Activated naive CD4-positive, alpha-beta T cell treated with anti-CD3 and anti-CD28 coated beads for 36 hours (primary cell): ENCODE data around the gene ANKRD9. TPM values are rescaled to one million over a fixed set of nuclear protein-coding genes. Genes with fewer than 3 reads are reported as not detected.

Source experiments
- CTCF ChIA-PET: fragments of 350-600 bp; sonication (Branson Sonifier 250); formaldehyde crosslinking; loops from one replicate; lab custom pipeline; 2021; ENCODE audit warnings: antibody characterized with exemption; lab: Charles Lee
- DNase-seq: peaks from one replicate; pipeline ENCODE4 v3.0.0-alpha.2; 2020
- H3K27ac Mint-ChIP-seq: one replicate; pipeline ENCODE4 v1.8.0; 2021; ENCODE audit warnings: mild to moderate bottlenecking, mixed read lengths
- H3K27me3 Mint-ChIP-seq: one replicate; pipeline ENCODE4 v1.8.0; 2021; ENCODE audit warnings: low read depth, mixed read lengths
- H3K36me3 Mint-ChIP-seq: one replicate; pipeline ENCODE4 v1.8.0; 2021; ENCODE audit warnings: low read depth, mixed read lengths
- H3K4me1 Mint-ChIP-seq: one replicate; pipeline ENCODE4 v1.8.0; 2021; ENCODE audit warnings: low read depth, mixed read lengths
- H3K4me3 Mint-ChIP-seq: one replicate; pipeline ENCODE4 v1.8.0; 2021; ENCODE audit warnings: mild to moderate bottlenecking, moderate library complexity, mixed read lengths
- H3K9me3 Mint-ChIP-seq: one replicate; pipeline ENCODE4 v1.8.0; 2021; ENCODE audit warnings: mixed read lengths
- intact Hi-C: fragments of 100-400 bp; cut with micrococcal nuclease; formaldehyde crosslinking; loops from one replicate; pipeline ENCODE4 v1.15.1; 2023
- total RNA-seq, 2 experiments: library from RNA; stranded (reverse); gene quantifications; one replicate each; pipeline ENCODE4 v1.2.3, GENCODE V29; 2021

Gene ANKRD9
- total RNA-seq, 2 experiments from 2014 or later: 11.5 to 13.3 TPM

- Mint-ChIP-seq H3K9me3 (no peaks in the 10 kb centered on the region), H3K27me3 (no peaks in the 10 kb centered on the region), H3K27ac (no peak overlapping the region), H3K4me3 (no peak overlapping the region), H3K36me3 (no peaks in the 10 kb centered on the region), H3K4me1 (no peaks in the 10 kb centered on the region)
- CTCF ChIA-PET: no interaction called here
- intact Hi-C loops: no loop called here
- no peak for DNase-seq
Observed at GRCh38 chr14:102490456-102490855, 19.1 kb downstream of the ANKRD9 start.

GRCh38 chr14:102487204-102487577 lies 22.4 kb downstream of the ANKRD9 start:
- Mint-ChIP-seq H3K9me3 (peaks cover 3% of the 10 kb centered on the region), H3K36me3 (peaks cover 5% of the 10 kb centered on the region), H3K4me3 (no peak overlapping the region), H3K4me1 (no peaks in the 10 kb centered on the region), H3K27ac (no peak overlapping the region), H3K27me3 (no peaks in the 10 kb centered on the region)
- no peak for DNase-seq
- intact Hi-C loops: no loop called here
- CTCF ChIA-PET: no interaction called here

GRCh38 chr14:102486513-102487203 lies 22.9 kb downstream of the ANKRD9 start:
- Mint-ChIP-seq H3K4me1 (no peaks in the 10 kb centered on the region), H3K36me3 (peaks cover 6% of the 10 kb centered on the region), H3K9me3 (peaks cover 3% of the 10 kb centered on the region), H3K27ac (no peak overlapping the region), H3K4me3 (no peak overlapping the region), H3K27me3 (no peaks in the 10 kb centered on the region)
- CTCF ChIA-PET: no interaction called here
- intact Hi-C loops: no loop called here
- no peak for DNase-seq

- peaks cover 3% of the 10 kb centered on the region for H3K9me3 Mint-ChIP-seq
- intact Hi-C loops: no loop called here
- no peak for DNase-seq
- no peaks in the 10 kb centered on the region for H3K27me3 Mint-ChIP-seq
- no peak overlapping the region for H3K27ac Mint-ChIP-seq
- H3K4me1 Mint-ChIP-seq: no peaks in the 10 kb centered on the region
- H3K36me3 Mint-ChIP-seq: peaks cover 8% of the 10 kb centered on the region
- CTCF ChIA-PET: no interaction called here
- no peak overlapping the region for H3K4me3 Mint-ChIP-seq
Observed at GRCh38 chr14:102485693-102486512, 23.7 kb downstream of the ANKRD9 start.

- H3K9me3 Mint-ChIP-seq: peaks cover 3% of the 10 kb centered on the region
- intact Hi-C loops: no loop called here
- H3K4me1 Mint-ChIP-seq: peaks cover 3% of the 10 kb centered on the region
- no peaks in the 10 kb centered on the region for H3K27me3 Mint-ChIP-seq
- H3K4me3 Mint-ChIP-seq: no peak overlapping the region
- CTCF ChIA-PET: no interaction called here
- DNase-seq: no peak
- no peak overlapping the region for H3K27ac Mint-ChIP-seq
- peaks cover 8% of the 10 kb centered on the region for H3K36me3 Mint-ChIP-seq
Observed at GRCh38 chr14:102484316-102484715, 25.3 kb downstream of the ANKRD9 start.

- Mint-ChIP-seq H3K36me3 (peaks cover 8% of the 10 kb centered on the region), H3K4me3 (no peak overlapping the region), H3K4me1 (peaks cover 3% of the 10 kb centered on the region), H3K9me3 (peaks cover 3% of the 10 kb centered on the region), H3K27me3 (no peaks in the 10 kb centered on the region), H3K27ac (no peak overlapping the region)
- DNase-seq: no peak
- CTCF ChIA-PET: no interaction called here
- intact Hi-C loops: no loop called here
Observed at GRCh38 chr14:102481791-102482238, 27.8 kb downstream of the ANKRD9 start.

GRCh38 chr14:102481371-102481770 lies 28.2 kb downstream of the ANKRD9 start:
- H3K27me3 Mint-ChIP-seq: no peaks in the 10 kb centered on the region
- intact Hi-C loops: no loop called here
- CTCF ChIA-PET: no interaction called here
- H3K36me3 Mint-ChIP-seq: peaks cover 8% of the 10 kb centered on the region
- DNase-seq: no peak
- peaks cover 3% of the 10 kb centered on the region for H3K9me3 Mint-ChIP-seq
- peaks cover 3% of the 10 kb centered on the region for H3K4me1 Mint-ChIP-seq
- H3K27ac Mint-ChIP-seq: no peak overlapping the region
- H3K4me3 Mint-ChIP-seq: no peak overlapping the region

GRCh38 chr14:102479777-102480176 lies 29.8 kb downstream of the ANKRD9 start:
- CTCF ChIA-PET: interaction anchor here (1.0 kb wide), 1 partner anchor 41 kb away, joined by 3 read pairs; no protein-coding TSS in a partner anchor
- intact Hi-C loops: no loop called here
- Mint-ChIP-seq H3K27me3 (no peaks in the 10 kb centered on the region), H3K4me3 (no peak overlapping the region), H3K9me3 (peaks cover 3% of the 10 kb centered on the region), H3K36me3 (peaks cover 8% of the 10 kb centered on the region), H3K27ac (no peak overlapping the region), H3K4me1 (peaks cover 3% of the 10 kb centered on the region)
- DNase-seq: no peak

- Mint-ChIP-seq H3K27me3 (no peaks in the 10 kb centered on the region), H3K4me3 (no peak overlapping the region), H3K4me1 (peaks cover 3% of the 10 kb centered on the region), H3K27ac (no peak overlapping the region), H3K9me3 (peaks cover 3% of the 10 kb centered on the region), H3K36me3 (peaks cover 7% of the 10 kb centered on the region)
- CTCF ChIA-PET: interaction anchor here (1.1 kb wide), 1 partner anchor 41 kb away, joined by 3 read pairs; no protein-coding TSS in a partner anchor
- intact Hi-C loops: no loop called here
- no peak for DNase-seq
Observed at GRCh38 chr14:102479107-102479506, 30.5 kb downstream of the ANKRD9 start.

GRCh38 chr14:102474934-102475333 lies 34.6 kb downstream of the ANKRD9 start:
- Mint-ChIP-seq H3K4me1 (peaks cover 11% of the 10 kb centered on the region), H3K27me3 (no peaks in the 10 kb centered on the region), H3K36me3 (no peaks in the 10 kb centered on the region), H3K4me3 (no peak overlapping the region), H3K27ac (no peak overlapping the region), H3K9me3 (no peaks in the 10 kb centered on the region)
- CTCF ChIA-PET: no interaction called here
- DNase-seq: no peak
- intact Hi-C loops: no loop called here

- no peaks in the 10 kb centered on the region for H3K9me3 Mint-ChIP-seq
- CTCF ChIA-PET: no interaction called here
- H3K27ac Mint-ChIP-seq: no peak overlapping the region
- H3K36me3 Mint-ChIP-seq: peaks cover 6% of the 10 kb centered on the region
- no peak for DNase-seq
- no peak overlapping the region for H3K4me3 Mint-ChIP-seq
- H3K27me3 Mint-ChIP-seq: no peaks in the 10 kb centered on the region
- intact Hi-C loops: no loop called here
- H3K4me1 Mint-ChIP-seq: peaks cover 8% of the 10 kb centered on the region
Observed at GRCh38 chr14:102473559-102473958, 36.0 kb downstream of the ANKRD9 start.

GRCh38 chr14:102472791-102473150 lies 36.8 kb downstream of the ANKRD9 start:
- intact Hi-C loops: no loop called here
- DNase-seq: no peak
- no peak overlapping the region for H3K27ac Mint-ChIP-seq
- peaks cover 8% of the 10 kb centered on the region for H3K36me3 Mint-ChIP-seq
- H3K4me3 Mint-ChIP-seq: no peak overlapping the region
- CTCF ChIA-PET: interaction anchor here (0.8 to 1.5 kb wide), 2 partner anchors 11 to 35 kb away, joined by 4 to 5 read pairs; no protein-coding TSS in a partner anchor
- H3K4me1 Mint-ChIP-seq: peaks cover 8% of the 10 kb centered on the region
- H3K9me3 Mint-ChIP-seq: no peaks in the 10 kb centered on the region
- no peaks in the 10 kb centered on the region for H3K27me3 Mint-ChIP-seq
